ENCODE results near the gene ZEB1.
"Not testable (repeated sequence)": the region's sequence is repeated elsewhere in the genome, so short reads cannot be mapped to it uniquely, and the experiment has no call there.

ZEB1 gene

GRCh38 chr10:31396376-31396775 is 77.4 kb downstream of the ZEB1 start:
- no peak for DNase-seq (ENCODE audit: low read depth)
- H3K4me3 ChIP-seq (ENCODE audit: control insufficient read depth, low read depth, low read length), result no peak overlapping the region
- TF ChIP-seq, protein P1, sequence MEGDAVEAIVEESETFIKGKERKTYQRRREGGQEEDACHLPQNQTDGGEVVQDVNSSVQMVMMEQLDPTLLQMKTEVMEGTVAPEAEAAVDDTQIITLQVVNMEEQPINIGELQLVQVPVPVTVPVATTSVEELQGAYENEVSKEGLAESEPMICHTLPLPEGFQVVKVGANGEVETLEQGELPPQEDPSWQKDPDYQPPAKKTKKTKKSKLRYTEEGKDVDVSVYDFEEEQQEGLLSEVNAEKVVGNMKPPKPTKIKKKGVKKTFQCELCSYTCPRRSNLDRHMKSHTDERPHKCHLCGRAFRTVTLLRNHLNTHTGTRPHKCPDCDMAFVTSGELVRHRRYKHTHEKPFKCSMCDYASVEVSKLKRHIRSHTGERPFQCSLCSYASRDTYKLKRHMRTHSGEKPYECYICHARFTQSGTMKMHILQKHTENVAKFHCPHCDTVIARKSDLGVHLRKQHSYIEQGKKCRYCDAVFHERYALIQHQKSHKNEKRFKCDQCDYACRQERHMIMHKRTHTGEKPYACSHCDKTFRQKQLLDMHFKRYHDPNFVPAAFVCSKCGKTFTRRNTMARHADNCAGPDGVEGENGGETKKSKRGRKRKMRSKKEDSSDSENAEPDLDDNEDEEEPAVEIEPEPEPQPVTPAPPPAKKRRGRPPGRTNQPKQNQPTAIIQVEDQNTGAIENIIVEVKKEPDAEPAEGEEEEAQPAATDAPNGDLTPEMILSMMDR (conservative IDR thresholded peaks at IDR 0.05; ENCODE audit: control insufficient read depth, insufficient read depth, low read depth, low read length), result no peak

- DNase-seq (ENCODE audit: low read depth), result no peak
- H3K4me3 ChIP-seq (ENCODE audit: control insufficient read depth, low read depth, low read length), result no peak overlapping the region
- TF ChIP-seq, protein P1 (conservative IDR thresholded peaks at IDR 0.05; ENCODE audit: control insufficient read depth, insufficient read depth, low read depth, low read length), result no peak
Observed at GRCh38 chr10:31397852-31398251, 78.8 kb downstream of the ZEB1 start.

GRCh38 chr10:31399171-31399570 is 80.2 kb downstream of the ZEB1 start:
- DNase-seq (ENCODE audit: low read depth), result no peak
- TF ChIP-seq, protein P1 (conservative IDR thresholded peaks at IDR 0.05; ENCODE audit: control insufficient read depth, insufficient read depth, low read depth, low read length), result no peak
- no peak overlapping the region for H3K4me3 ChIP-seq (ENCODE audit: control insufficient read depth, low read depth, low read length)

DNA sequence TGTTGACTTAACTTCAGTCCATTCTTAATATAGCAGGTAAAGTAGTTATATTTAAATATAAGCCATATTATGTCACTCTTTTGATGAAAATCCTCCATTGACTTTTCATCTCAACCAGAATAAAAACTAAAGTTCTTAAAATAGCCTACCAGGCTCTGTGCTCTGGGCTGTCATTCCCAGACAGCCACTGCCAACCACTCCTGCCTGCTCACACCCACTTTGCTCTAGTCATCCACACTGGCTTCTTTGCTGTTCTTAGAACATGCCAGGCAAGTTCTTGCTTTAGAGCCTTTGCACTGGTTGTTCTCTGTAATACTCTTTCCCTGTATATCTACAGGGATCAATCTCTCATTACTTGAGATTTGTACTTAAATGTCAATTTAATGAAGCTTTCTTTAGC is 80.6 kb downstream of the ZEB1 start:
- peak; percentile 26 for DNase-seq (ENCODE audit: low read depth)
- H3K4me3 ChIP-seq (ENCODE audit: control insufficient read depth, low read depth, low read length), result no peak overlapping the region
- TF ChIP-seq, protein P1 (conservative IDR thresholded peaks at IDR 0.05; ENCODE audit: control insufficient read depth, insufficient read depth, low read depth, low read length), result no peak

GRCh38 chr10:31401287-31401686 is 82.3 kb downstream of the ZEB1 start:
- no peak overlapping the region for H3K4me3 ChIP-seq (ENCODE audit: control insufficient read depth, low read depth, low read length)
- DNase-seq (ENCODE audit: low read depth), result no peak
- TF ChIP-seq, protein P1 (conservative IDR thresholded peaks at IDR 0.05; ENCODE audit: control insufficient read depth, insufficient read depth, low read depth, low read length), result no peak

GRCh38 chr10:31404640-31405039 is 85.6 kb downstream of the ZEB1 start:
- TF ChIP-seq, protein P1 (conservative IDR thresholded peaks at IDR 0.05; ENCODE audit: control insufficient read depth, insufficient read depth, low read depth, low read length), result no peak
- H3K4me3 ChIP-seq (ENCODE audit: control insufficient read depth, low read depth, low read length), result no peak overlapping the region
- peak; percentile 27 for DNase-seq (ENCODE audit: low read depth)

GRCh38 chr10:31405829-31406228 is 86.8 kb downstream of the ZEB1 start:
- not testable (repeated sequence) for H3K4me3 ChIP-seq (ENCODE audit: control insufficient read depth, low read depth, low read length); DNase-seq (ENCODE audit: low read depth)

GRCh38 chr10:31412397-31412796 is 93.4 kb downstream of the ZEB1 start:
- H3K4me3 ChIP-seq (ENCODE audit: control insufficient read depth, low read depth, low read length); DNase-seq (ENCODE audit: low read depth): not testable (repeated sequence)
